Measurements from ENCODE around the gene FAM83C.

The FAM83C gene

DNA sequence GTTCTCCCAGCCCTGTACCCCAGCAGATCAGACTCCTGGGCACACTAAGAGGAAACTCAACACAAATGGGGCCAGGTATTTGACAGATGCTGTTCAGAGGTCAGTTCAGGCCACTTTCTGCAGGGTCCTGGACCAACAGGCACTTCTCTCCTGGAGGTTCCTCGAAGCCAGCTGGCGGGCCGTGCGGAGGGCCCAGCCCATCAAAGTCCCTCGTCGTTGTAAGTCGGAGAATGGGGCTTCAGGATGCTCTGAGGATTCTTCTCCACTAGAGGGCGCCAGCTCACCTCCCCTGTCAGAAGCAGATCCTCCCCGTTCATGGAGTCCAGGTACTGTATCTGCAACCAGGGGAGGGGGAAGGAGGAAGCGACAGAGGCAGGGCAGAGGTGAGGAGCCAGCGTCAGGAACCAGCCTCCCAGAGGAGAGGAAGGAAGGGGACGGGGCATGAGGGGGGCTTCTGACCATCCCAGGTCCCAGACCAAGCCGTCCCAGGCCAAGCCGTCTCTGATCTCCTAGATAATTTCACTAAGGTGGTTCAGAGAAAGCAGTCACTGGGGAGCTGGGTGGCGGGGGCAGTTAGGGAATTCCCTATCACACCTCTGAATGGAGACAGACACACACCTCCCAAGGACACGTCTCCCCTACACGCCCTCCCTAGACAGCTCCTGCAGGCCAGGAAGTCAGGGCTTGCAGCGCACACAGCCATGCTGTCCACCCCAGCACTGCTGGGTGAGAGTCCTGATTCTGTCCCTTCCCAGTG, 11.7 kb upstream of the FAM83C start:
- no peak overlapping the region for H3K4me3 ChIP-seq (ENCODE audit: low read depth, low read length)
- in situ Hi-C loops (cut with HindIII; ENCODE audit: low sequenced_read_pairs) = no loop called here
- TF ChIP-seq, protein P1, sequence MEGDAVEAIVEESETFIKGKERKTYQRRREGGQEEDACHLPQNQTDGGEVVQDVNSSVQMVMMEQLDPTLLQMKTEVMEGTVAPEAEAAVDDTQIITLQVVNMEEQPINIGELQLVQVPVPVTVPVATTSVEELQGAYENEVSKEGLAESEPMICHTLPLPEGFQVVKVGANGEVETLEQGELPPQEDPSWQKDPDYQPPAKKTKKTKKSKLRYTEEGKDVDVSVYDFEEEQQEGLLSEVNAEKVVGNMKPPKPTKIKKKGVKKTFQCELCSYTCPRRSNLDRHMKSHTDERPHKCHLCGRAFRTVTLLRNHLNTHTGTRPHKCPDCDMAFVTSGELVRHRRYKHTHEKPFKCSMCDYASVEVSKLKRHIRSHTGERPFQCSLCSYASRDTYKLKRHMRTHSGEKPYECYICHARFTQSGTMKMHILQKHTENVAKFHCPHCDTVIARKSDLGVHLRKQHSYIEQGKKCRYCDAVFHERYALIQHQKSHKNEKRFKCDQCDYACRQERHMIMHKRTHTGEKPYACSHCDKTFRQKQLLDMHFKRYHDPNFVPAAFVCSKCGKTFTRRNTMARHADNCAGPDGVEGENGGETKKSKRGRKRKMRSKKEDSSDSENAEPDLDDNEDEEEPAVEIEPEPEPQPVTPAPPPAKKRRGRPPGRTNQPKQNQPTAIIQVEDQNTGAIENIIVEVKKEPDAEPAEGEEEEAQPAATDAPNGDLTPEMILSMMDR (IDR thresholded peaks at IDR 0.05; ENCODE audit: low read depth, low read length, missing control alignments) = peak; percentile 93
- DNase-seq (ENCODE audit: low read depth) = peak; percentile 83

DNA sequence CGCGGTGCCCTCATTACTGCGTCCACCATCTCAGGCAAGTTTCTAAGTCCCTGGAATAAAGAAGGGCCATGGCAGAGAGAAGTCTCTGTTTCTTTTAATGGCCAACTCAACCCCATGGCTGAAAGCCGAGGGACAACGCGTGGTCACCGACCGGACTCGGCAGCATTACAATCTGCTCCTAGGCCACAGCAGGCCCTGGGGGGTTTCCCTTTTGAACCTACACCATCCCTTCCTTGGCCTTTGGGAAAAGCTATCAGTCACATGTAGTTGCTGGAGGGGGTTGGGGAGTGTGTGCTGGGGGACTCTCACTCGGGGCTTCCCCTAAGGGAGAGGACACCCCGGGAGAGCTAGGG, 11.1 kb upstream of the FAM83C start:
- TF ChIP-seq, protein P1 (IDR thresholded peaks at IDR 0.05; ENCODE audit: low read depth, low read length, missing control alignments) = no peak
- no peak for DNase-seq (ENCODE audit: low read depth)
- in situ Hi-C loops (cut with HindIII; ENCODE audit: low sequenced_read_pairs) = no loop called here
- H3K4me3 ChIP-seq (ENCODE audit: low read depth, low read length) = no peak overlapping the region

DNA sequence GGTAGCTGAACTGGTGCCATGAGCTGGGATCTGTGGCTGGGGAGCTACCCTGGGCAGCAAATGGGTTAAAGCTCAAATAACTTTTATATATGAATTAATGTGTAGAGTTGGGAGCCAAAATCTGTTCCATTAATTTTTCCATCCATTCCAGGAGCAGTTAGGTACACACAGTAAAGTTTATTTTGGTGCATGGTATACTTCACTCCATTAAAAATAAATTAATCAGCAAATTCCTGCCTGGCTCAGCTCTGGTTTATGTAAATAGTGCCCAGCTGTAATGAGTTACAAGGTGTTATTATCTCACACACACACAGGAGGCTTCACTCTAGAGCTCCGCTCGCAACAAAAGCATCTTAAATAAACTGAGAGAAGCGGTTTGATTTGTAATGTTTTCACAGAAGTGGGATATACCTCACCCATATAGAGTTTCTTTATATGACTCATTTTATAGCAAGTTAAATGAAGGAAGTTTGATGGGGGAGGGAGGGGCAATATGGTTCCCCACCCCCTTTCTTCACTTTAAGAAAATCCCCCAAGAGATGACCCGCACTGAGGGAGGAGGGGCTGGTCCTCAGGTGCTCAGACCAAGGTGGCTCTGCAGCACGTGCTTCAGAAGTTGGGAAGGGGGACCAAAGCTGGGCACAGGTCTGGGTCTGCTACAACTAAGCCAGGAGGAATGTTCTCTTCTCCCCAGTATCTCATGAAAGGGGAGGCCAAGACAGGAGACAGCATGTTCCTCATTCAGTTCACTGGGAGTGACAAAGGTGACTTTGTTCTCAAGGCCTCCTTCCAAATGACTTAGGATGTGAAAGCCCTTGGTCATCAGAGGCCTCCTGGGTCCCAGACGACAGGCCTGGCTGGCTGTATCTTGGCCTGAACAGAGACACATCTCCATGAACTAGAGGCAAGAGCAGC, 10.5 kb upstream of the FAM83C start:
- in situ Hi-C loops (cut with HindIII; ENCODE audit: low sequenced_read_pairs) = no loop called here
- TF ChIP-seq, protein P1 (IDR thresholded peaks at IDR 0.05; ENCODE audit: low read depth, low read length, missing control alignments) = no peak
- peak; percentile 22 for DNase-seq (ENCODE audit: low read depth)
- H3K4me3 ChIP-seq (ENCODE audit: low read depth, low read length) = no peak overlapping the region

DNA sequence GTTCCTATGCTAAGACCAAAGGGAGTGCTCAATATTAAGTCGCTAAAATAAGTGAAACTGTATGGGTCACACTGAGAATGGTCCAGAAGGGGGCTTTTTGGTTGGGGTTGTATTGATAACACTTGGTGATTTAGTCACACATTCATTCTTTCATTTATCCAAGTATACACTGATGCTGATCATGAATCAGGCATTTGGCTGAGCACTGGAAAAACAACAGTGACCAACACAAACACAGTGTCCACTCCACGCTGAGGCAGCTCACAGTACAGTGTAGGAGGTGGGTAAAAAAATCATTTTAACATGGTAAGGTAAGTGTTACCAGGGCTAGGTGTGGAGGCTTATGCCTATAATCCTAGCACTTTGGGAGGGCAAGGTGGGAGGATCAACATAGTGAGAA, 9.2 kb upstream of the FAM83C start:
- no peak overlapping the region for H3K4me3 ChIP-seq (ENCODE audit: low read depth, low read length)
- TF ChIP-seq, protein P1 (IDR thresholded peaks at IDR 0.05; ENCODE audit: low read depth, low read length, missing control alignments) = no peak
- in situ Hi-C loops (cut with HindIII; ENCODE audit: low sequenced_read_pairs) = no loop called here
- DNase-seq (ENCODE audit: low read depth) = no peak

DNA sequence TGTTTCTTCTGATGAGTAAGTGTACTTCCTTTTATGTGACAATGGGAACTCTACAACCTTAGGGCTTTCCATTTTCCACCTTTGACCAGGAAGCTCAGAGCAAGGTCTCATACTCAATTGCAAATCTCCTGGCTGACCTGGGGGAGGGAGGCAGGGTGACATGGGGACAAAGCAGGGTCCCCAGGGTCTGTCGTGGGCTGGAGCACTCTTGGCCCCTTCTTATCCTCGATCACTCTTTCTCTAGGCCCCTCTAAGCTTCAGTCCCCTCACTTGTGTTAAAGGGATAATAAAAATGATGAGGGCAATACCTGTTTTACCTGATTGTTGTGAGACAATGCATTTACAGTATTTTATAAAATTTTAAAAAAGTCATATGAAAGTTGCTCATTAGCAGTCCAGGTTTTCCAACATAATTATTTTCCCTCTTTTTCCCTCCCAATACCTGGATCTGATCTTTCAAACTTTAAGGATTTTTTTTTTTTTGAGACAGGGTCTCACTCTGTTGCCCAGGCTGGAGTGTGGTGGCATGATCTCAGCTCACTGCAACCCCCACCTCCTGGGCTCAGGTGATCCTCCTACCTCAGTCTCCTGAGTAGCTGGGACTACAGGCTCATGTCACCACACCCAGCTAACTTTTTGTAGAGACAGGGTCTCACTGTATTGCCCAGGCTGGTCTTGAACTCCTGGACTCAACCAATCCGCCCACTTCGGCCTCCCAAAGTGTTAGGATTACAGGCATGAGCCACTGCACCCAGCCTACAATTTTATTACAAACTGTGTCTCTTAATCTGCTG, 8.4 kb upstream of the FAM83C start:
- no peak for DNase-seq (ENCODE audit: low read depth)
- no peak overlapping the region for H3K4me3 ChIP-seq (ENCODE audit: low read depth, low read length)
- in situ Hi-C loops (cut with HindIII; ENCODE audit: low sequenced_read_pairs) = no loop called here
- TF ChIP-seq, protein P1 (IDR thresholded peaks at IDR 0.05; ENCODE audit: low read depth, low read length, missing control alignments) = no peak

DNA sequence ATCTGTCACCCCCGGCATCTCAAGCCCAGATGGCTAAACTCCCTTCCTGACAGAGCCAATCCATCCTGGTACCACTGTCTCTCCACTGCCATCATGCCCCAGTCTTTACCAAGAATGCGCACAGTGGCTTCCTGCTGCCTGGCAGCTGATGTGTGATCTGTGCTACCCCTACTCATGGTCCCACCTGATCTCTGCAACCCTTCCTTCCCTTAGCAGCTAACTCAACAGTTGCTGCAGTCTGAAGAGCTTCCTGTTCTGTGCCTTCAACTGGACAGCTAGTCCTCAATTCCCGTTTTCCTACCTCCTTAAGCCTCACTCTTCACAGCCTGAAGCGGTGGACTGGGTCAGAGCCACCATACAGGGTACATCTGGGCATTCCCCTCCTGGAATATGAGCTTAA, 7.6 kb upstream of the FAM83C start:
- no peak for DNase-seq (ENCODE audit: low read depth)
- TF ChIP-seq, protein P1 (IDR thresholded peaks at IDR 0.05; ENCODE audit: low read depth, low read length, missing control alignments) = no peak
- H3K4me3 ChIP-seq (ENCODE audit: low read depth, low read length) = no peak overlapping the region
- in situ Hi-C loops (cut with HindIII; ENCODE audit: low sequenced_read_pairs) = no loop called here
